Small intestine (tissue), 7 donors: ENCODE measurements around the gene NUDCD3. TPM values are rescaled to one million over a fixed set of nuclear protein-coding genes. Genes with fewer than 3 reads are reported as not detected.
A peak's percentile ranks its signal among the peaks of the same experiment; 100 is the strongest.

Source experiments
- DNase-seq, 2 donors: peaks; one replicate each; pipeline versions ENCODE4 v3.0.0 to v3.0.0-alpha.2; 2013
- FAIRE-seq: peaks from 2 replicates; lab custom pipeline; 2012; peaks lifted over from hg19 to GRCh38; lab: Jason Lieb, UNC
- H3K27ac ChIP-seq, 3 donors: one replicate each; pipeline ENCODE4 v1.5.1; 2013; ENCODE audit warnings: low read length in 2 of 3, mild to moderate bottlenecking in 2 of 3, control low read depth in 1 of 3, inconsistent platforms in 1 of 3, low read depth in 1 of 3, moderate library complexity in 1 of 3
- H3K27me3 ChIP-seq, 3 donors: one replicate each; pipeline ENCODE4 v1.6.1; 2013; ENCODE audit warnings: low read length in 3 of 3, inconsistent platforms in 1 of 3; ENCODE audit not compliant: control insufficient read depth in 3 of 3, insufficient read depth in 3 of 3
- H3K36me3 ChIP-seq, 3 donors: one replicate each; pipeline ENCODE4 v1.6.1; 2013; ENCODE audit warnings: low read length in 3 of 3, inconsistent platforms in 1 of 3, low read depth in 1 of 3, mild to moderate bottlenecking in 1 of 3, moderate library complexity in 1 of 3; ENCODE audit not compliant: control insufficient read depth in 3 of 3, insufficient read depth in 2 of 3
- H3K4me1 ChIP-seq, 3 donors: one replicate each; pipeline ENCODE4 v1.6.1; 2013; ENCODE audit warnings: low read length in 2 of 3, inconsistent platforms in 1 of 3, low read depth in 1 of 3, mild to moderate bottlenecking in 1 of 3, moderate library complexity in 1 of 3; ENCODE audit not compliant: control insufficient read depth in 3 of 3, insufficient read depth in 2 of 3
- H3K4me3 ChIP-seq, 3 donors: one replicate each; pipeline ENCODE4 v1.5.1; 2013; ENCODE audit warnings: low read length in 3 of 3, control low read depth in 1 of 3, inconsistent platforms in 1 of 3, low read depth in 1 of 3, mild to moderate bottlenecking in 1 of 3, moderate library complexity in 1 of 3
- H3K9me3 ChIP-seq, 2 donors: one replicate each; pipeline ENCODE4 v1.6.1; 2013; ENCODE audit warnings: low read depth in 1 of 2, low read length in 1 of 2; ENCODE audit not compliant: control insufficient read depth in 2 of 2, insufficient read depth in 1 of 2
- WGBS, 3 donors: extraction: QIAGEN DNeasy Blood & Tissue Kit; methylation state at CpG; one replicate each; pipeline ENCODE4 v1.1.7; 2013; 5-methylcytosine and 5-hydroxymethylcytosine counted together
- polyA plus RNA-seq, 4 donors: library from polyadenylated mRNA; stranded (reverse) in 3 of 4; unstranded in 1 of 4; fragments of 200-250 nt in 3 of 4; fragments of 120-200 nt in 1 of 4; gene quantifications; one replicate each; pipeline versions ENCODE4 v1.2.1 to v1.2.3, GENCODE V29; 2013
- donor health status: healthy with polysubstance abuse.
- donor health status: control.
- donor health status: control.
- donor health status: Bipolar disorder and iron deficiency.
- donor health status: healthy.

The NUDCD3 gene
- polyA plus RNA-seq, 4 donors: 13.4 to 67.0 (median 25.6) TPM

- Histone ChIP-seq H3K4me3 (no peak overlapping the region), H3K4me1 (peaks cover 0 to 6% (median 0%) of the 10 kb centered on the region in 3 donors), H3K36me3 (peaks cover 0 to 24% (median 2%) of the 10 kb centered on the region in 3 donors), H3K27me3 (no peaks in the 10 kb centered on the region), H3K27ac (no peak overlapping the region), H3K9me3 (peaks cover 0 to 2% of the 10 kb centered on the region in 2 donors)
- FAIRE-seq: no peak
- DNase-seq: peak in 1 of 2 donors; percentile 58
- WGBS, 3 donors: 51 to 82% (median 66%) methylated on average over 3 of the region's 3 CpGs
These were observed 30.1 kb downstream of the NUDCD3 start for GRCh38 chr7:44460325-44460724.

DNA sequence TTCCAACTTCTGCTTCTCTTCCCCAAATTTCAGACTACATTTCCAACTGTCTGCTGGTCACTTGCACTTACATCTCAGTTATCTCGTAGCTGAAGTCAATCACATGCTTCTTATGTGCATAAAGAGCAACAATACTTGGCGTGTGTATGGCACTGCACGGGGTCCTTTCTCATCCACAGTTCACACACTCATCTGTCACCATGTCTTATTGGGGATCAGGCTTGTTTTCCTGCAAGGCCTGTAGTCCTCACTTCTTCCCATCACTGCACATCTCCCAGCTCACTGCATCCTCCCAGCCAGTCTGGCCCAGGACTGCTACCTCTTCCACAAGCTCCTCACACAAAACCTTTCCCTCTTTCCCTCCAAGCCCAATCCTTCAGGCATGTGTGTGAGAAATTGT lies 35.3 kb downstream of the NUDCD3 start:
- Histone ChIP-seq H3K27me3 (no peaks in the 10 kb centered on the region), H3K4me1 (no peaks in the 10 kb centered on the region), H3K27ac (no peak overlapping the region), H3K9me3 (peaks cover 0 to 2% of the 10 kb centered on the region in 2 donors), H3K36me3 (peaks cover 0 to 29% (median 3%) of the 10 kb centered on the region in 3 donors), H3K4me3 (no peak overlapping the region)
- WGBS, 3 donors: 96 to 99% (median 97%) methylated on average over 3 of the region's 3 CpGs
- DNase-seq (no peak), FAIRE-seq (no peak)

- Histone ChIP-seq H3K9me3 (peaks cover 0 to 2% of the 10 kb centered on the region in 2 donors), H3K4me1 (no peaks in the 10 kb centered on the region), H3K27me3 (no peaks in the 10 kb centered on the region), H3K27ac (no peak overlapping the region), H3K36me3 (peaks cover 0 to 31% (median 3%) of the 10 kb centered on the region in 3 donors), H3K4me3 (no peak overlapping the region)
- 90 to 93% (median 92%) methylated on average over 2 of the region's 2 CpGs for WGBS, 3 donors
- FAIRE-seq: no peak
- DNase-seq: no peak
These were observed 36.1 kb downstream of the NUDCD3 start for GRCh38 chr7:44454348-44454747.

GRCh38 chr7:44451123-44451522 lies 39.3 kb downstream of the NUDCD3 start:
- Histone ChIP-seq H3K27me3 (no peaks in the 10 kb centered on the region), H3K9me3 (no peaks in the 10 kb centered on the region), H3K36me3 (peaks cover 4 to 39% (median 5%) of the 10 kb centered on the region in 3 donors), H3K4me1 (no peaks in the 10 kb centered on the region), H3K27ac (no peak overlapping the region), H3K4me3 (no peak overlapping the region)
- FAIRE-seq: no peak
- DNase-seq: no peak
- WGBS, 3 donors: 93 to 95% (median 94%) methylated on average over 7 of the region's 7 CpGs

- no peaks in the 10 kb centered on the region for H3K4me1 ChIP-seq
- FAIRE-seq (no peak), DNase-seq (no peak)
- H3K36me3 ChIP-seq: peaks cover 4 to 41% (median 5%) of the 10 kb centered on the region in 3 donors
- H3K27me3 ChIP-seq: no peaks in the 10 kb centered on the region
- H3K4me3 ChIP-seq: no peak overlapping the region
- H3K27ac ChIP-seq: no peak overlapping the region
- H3K9me3 ChIP-seq: no peaks in the 10 kb centered on the region
- WGBS, 3 donors: 70 to 93% (median 86%) methylated on average over 1 of the region's 1 CpG
These were observed 40.9 kb downstream of the NUDCD3 start for GRCh38 chr7:44449584-44449928.

DNA sequence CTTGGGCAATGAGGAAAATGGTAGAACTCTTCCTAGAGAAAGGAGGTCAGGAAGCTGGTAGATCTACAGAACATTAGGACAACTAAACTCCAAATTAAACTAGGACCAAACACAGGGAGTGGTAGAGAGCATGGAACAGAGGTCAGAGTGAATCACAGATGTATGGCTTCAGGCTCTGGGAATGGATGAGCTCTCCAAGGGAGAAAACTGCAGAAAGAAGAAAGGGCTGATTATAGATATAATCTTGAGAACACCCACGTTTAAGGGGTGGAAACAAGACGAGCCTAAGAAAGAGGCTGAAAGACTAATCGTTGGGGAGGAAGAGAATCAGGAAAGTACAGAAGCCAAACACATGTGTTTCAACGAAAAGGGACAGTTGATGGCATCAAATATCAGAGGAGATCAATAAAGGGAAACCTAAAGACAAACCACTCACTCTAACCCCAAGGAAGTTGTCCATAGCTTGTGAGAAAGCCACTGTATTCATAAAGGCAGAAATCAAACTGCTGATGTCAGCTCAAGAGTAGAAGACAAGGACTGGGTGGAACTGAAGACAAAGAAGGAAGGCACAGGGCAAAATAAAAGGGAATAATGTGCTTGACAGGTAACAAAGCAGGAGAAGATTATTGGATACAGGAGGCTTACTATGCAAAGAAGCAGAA lies 41.4 kb downstream of the NUDCD3 start:
- 67 to 77% (median 73%) methylated on average over 4 of the region's 4 CpGs for WGBS, 3 donors
- H3K27ac ChIP-seq: no peak overlapping the region
- no peaks in the 10 kb centered on the region for H3K9me3 ChIP-seq
- no peaks in the 10 kb centered on the region for H3K4me1 ChIP-seq
- H3K36me3 ChIP-seq: peaks cover 4 to 42% (median 5%) of the 10 kb centered on the region in 3 donors
- no peak overlapping the region for H3K4me3 ChIP-seq
- no peak for DNase-seq
- no peaks in the 10 kb centered on the region for H3K27me3 ChIP-seq
- FAIRE-seq: no peak

- Histone ChIP-seq H3K36me3 (peaks cover 2 to 45% (median 4%) of the 10 kb centered on the region in 3 donors), H3K4me1 (no peaks in the 10 kb centered on the region), H3K9me3 (no peaks in the 10 kb centered on the region), H3K27me3 (no peaks in the 10 kb centered on the region), H3K4me3 (no peak overlapping the region), H3K27ac (no peak overlapping the region)
- no peak for FAIRE-seq
- 89 to 97% (median 94%) methylated on average over 5 of the region's 5 CpGs for WGBS, 3 donors
- no peak for DNase-seq
These were observed 42.5 kb downstream of the NUDCD3 start for GRCh38 chr7:44447874-44448425.

DNA sequence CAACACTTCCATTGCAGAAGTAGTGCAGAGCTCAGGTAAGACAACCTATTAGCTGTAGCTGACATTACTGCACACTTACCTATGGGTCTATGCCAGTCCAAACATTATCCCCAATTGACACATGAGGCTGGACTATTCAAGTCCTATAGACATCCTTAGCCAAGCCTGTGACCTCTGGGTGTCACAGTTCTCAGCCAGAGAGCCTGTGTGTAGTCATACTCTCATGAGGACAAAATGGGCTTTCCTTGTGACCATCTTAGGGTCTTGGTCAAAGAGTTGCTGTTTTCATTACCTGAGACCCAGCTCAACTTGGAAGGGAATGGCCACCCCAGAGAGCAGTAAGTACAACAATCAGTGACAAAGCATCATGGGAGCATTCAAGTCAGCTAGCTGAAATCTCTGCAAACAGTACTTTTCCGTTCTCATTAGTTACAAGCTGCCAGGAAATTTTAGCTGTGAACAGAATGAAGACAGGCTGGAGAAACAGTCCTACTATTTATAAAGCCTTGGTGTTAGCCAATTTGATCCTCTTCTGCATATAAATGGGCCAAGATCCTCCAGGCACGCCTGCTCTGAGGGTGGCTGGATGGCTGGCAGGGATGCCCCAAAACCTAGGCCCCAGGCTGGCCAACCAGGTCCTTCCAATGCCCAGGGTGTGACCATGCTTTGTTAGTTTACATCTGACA lies 44.3 kb downstream of the NUDCD3 start:
- Histone ChIP-seq H3K27ac (no peak overlapping the region), H3K27me3 (no peaks in the 10 kb centered on the region), H3K4me1 (no peaks in the 10 kb centered on the region), H3K36me3 (peaks cover 2 to 47% (median 4%) of the 10 kb centered on the region in 3 donors), H3K9me3 (no peaks in the 10 kb centered on the region), H3K4me3 (no peak overlapping the region)
- WGBS, 3 donors: 80 to 93% (median 91%) methylated on average over 2 of the region's 2 CpGs
- DNase-seq: no peak
- FAIRE-seq: no peak
